Measurements from ENCODE around the gene GLRA3.

GLRA3 gene

GRCh38 chr4:174607792-174608191, 221.3 kb downstream of the GLRA3 start:
- no peak overlapping the region for H3K4me3 ChIP-seq (ENCODE audit: low read length)
- DNase-seq (ENCODE audit: low read depth): no peak
- TF ChIP-seq CTCF (conservative IDR thresholded peaks at IDR 0.05; ENCODE audit: low read depth, low read length): no peak

DNA sequence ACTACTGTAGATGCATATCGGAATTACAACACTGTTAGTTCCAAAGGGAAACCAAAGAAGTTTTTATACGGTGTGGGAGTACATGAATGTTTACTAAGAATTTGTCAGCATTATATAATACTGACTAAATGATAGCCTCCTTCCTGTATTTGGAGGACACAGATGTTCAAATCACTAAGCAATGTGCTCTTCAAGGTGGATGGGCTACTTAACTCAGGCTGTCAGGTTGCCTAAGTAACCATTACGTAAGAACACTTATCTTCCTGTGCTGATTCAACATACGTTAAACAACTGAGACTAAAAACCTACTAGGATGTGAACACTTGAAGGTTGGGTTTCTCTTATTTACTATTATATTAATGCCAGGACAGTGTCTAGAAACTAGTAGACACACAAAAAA, 224.8 kb downstream of the GLRA3 start:
- no peak for DNase-seq (ENCODE audit: low read depth)
- TF ChIP-seq CTCF (conservative IDR thresholded peaks at IDR 0.05; ENCODE audit: low read depth, low read length): no peak
- H3K4me3 ChIP-seq (ENCODE audit: low read length): no peak overlapping the region

GRCh38 chr4:174600391-174600790, 228.7 kb downstream of the GLRA3 start:
- no peak overlapping the region for H3K4me3 ChIP-seq (ENCODE audit: low read length)
- no peak for DNase-seq (ENCODE audit: low read depth)
- TF ChIP-seq CTCF (conservative IDR thresholded peaks at IDR 0.05; ENCODE audit: low read depth, low read length): no peak

GRCh38 chr4:174598800-174599199, 230.2 kb downstream of the GLRA3 start:
- DNase-seq (ENCODE audit: low read depth): no peak
- H3K4me3 ChIP-seq (ENCODE audit: low read length): no peak overlapping the region
- no peak for TF ChIP-seq CTCF (conservative IDR thresholded peaks at IDR 0.05; ENCODE audit: low read depth, low read length)

DNA sequence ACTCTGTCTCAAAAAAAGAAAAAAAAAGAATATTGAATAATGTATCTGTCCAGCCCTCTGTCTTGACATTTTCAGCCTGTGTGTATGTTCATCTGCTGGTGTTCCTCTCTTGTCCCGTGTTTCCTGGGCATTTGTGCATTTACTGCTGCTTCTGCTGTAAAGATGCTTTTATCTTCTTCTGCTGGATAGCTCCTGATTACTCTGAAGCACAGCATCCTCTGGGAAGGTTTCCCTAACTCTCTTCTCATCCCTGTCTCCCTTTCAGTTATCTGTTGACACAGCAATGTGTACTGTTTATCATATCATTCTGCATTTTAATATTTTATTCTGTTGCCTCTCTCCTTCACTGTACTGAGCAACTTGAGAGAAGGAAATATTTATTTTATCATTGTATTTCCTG, 232.5 kb downstream of the GLRA3 start:
- no peak for TF ChIP-seq CTCF (conservative IDR thresholded peaks at IDR 0.05; ENCODE audit: low read depth, low read length)
- DNase-seq (ENCODE audit: low read depth): no peak

GRCh38 chr4:174595141-174595929, 233.7 kb downstream of the GLRA3 start:
- no peak for DNase-seq (ENCODE audit: low read depth)
- no peak for TF ChIP-seq CTCF (conservative IDR thresholded peaks at IDR 0.05; ENCODE audit: low read depth, low read length)
- H3K4me3 ChIP-seq (ENCODE audit: low read length): no peak overlapping the region

More for the DNA sequence above, 232.5 kb downstream of the GLRA3 start:
- no peak overlapping the region for H3K4me3 ChIP-seq (ENCODE audit: low read length)

DNA sequence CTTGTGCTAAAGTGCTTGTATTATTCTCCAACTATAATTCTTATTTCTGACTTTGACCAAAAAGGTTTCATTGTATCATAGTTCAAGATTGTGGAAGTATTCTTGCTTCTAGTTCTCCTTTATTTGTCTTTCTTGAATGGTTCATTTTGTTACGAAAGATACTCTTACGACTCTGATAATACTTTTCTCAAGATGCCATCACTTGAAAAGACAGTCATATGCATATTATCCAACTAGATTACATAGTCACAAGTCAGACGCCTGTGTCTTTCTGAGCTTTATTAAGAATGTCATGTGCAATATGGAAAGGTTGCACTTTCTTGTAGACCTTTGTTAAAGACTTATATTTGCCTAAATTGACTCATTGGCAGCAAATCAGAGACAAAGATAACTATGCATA, 235.3 kb downstream of the GLRA3 start:
- no peak for TF ChIP-seq CTCF (conservative IDR thresholded peaks at IDR 0.05; ENCODE audit: low read depth, low read length)
- DNase-seq (ENCODE audit: low read depth): no peak
- no peak overlapping the region for H3K4me3 ChIP-seq (ENCODE audit: low read length)
